GM21786 (cell line): ENCODE measurements around the gene FLOT2.
"Not testable (repeated sequence)": the region's sequence is repeated elsewhere in the genome, so short reads cannot be mapped to it uniquely, and the experiment has no call there.

Source experiments
- ATAC-seq: cut with Tn5 transposase; IDR thresholded peaks from one replicate; pipeline ENCODE4 v1.9.1; 2021; ENCODE audit not compliant: unreplicated experiment

The FLOT2 gene

GRCh38 chr17:28916302-28916934 is 18.9 kb upstream of the FLOT2 start:
- ATAC-seq, result no peak

DNA sequence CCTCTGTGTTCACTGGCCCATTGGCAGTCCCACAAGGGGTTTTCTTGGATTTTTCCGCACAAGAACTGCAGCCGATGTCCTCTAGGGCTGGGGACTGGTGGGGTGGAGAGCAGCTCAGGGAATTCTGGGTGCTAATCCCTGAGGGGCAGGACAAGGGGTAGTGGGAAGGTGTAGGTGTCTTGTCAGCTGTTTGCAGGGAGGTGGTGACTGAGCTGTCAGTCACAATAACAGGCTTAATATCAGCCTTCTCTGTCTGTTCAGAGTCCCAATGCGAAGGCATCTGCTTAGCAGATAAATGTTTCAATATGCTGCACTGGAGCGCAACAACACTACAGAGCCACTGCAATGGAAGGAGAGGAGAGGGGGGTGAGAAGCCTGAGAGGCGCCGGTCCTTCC is 15.4 kb upstream of the FLOT2 start:
- no peak for ATAC-seq

- no peak for ATAC-seq
Measured at GRCh38 chr17:28912281-28912937, 14.9 kb upstream of the FLOT2 start.

GRCh38 chr17:28911411-28912045 is 14.0 kb upstream of the FLOT2 start:
- ATAC-seq, result no peak

DNA sequence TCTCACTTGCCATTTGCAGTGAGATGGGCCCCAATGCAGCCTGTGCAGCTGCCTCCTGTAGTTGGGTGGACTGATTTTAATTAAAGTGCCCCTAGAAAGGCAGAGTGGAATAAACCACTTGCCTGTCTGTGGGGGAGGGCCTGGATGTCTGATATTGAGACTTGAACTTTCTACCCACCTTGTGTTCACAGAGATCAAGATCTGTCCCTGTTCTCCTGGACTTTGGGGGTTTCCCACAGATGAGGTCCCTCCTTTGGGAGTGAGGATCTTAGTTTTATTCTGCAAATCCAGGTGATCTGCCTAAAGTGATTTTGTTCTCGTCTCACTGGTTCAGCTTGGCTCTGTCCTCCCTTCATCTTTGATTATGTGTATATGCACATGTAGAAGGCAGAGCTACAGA is 13.0 kb upstream of the FLOT2 start:
- no peak for ATAC-seq

- no peak for ATAC-seq
Measured at GRCh38 chr17:28908640-28909167, 11.2 kb upstream of the FLOT2 start.

DNA sequence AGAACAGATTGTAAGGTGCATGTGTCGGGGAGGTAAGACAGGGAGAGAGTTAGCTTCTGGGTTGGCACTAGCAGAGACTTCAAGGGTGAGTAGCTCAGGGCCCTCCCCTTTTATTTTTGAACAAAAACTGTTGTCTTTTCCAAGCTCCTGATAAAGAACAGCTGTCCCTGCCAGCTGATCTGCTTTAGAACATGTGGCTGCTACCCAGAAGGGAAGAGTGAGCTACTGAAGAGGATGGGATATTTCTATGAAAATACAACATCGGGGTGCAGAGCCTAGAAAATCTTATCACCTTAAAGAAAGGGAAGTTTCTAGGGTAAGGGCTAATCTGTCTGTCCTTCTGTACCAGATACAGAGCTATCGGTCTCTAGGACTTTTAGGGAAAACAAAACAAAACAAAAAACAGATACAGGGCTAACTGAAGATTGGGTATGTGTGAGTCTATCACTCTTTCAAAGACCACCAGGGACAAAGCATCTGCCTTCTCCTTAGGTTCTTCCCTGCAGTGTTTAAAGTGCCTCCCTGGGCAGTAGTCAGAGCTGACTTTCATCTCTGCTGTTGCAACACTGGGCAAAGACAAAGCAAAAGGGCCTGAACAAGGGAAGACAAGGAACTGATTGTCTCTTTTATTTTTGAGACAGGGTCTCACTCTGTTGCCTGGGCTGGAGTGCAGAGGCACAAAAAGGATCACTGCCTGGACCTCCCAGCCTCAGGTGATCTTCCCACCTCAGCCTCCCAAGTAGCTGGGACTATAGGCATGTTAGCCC is 10.4 kb upstream of the FLOT2 start:
- no peak for ATAC-seq

DNA sequence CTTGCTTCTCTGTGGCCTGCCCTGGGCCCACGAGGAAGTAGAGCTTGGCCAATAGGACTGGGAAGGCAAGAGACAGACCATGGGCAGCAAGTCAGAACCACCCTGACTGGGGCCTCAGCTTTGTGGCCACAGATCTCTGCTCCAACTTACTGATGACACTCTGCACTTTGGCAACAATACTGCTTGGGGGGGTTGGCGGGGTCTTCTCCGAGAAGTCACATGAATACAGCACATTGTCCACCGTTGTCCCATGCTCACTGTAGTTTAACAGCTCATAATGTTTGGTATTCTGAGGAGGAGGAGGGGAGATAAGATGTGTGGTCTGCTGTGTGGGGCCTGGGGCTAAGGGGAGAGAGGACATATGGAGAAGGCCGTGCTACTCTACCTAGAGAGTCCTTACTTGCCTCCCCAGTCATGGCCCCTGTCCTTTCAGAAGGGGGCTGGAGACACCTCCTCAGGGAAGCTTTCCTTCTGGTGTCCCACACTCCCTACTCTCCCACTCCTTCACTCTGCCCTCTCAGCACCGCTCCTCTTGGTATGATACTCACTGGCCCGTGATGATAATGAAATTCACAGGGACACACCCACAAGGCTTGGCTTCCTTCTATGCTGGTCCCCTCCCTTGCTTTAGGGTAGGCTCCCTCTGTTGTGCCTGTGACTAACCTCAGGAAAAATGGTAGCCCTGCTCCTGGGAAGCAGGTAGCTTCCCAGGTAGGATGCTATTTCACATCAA is 9.3 kb upstream of the FLOT2 start:
- ATAC-seq, result no peak

- no peak for ATAC-seq
Measured at GRCh38 chr17:28906276-28906675, 8.7 kb upstream of the FLOT2 start.

GRCh38 chr17:28904800-28905199 is 7.3 kb upstream of the FLOT2 start:
- no peak for ATAC-seq

DNA sequence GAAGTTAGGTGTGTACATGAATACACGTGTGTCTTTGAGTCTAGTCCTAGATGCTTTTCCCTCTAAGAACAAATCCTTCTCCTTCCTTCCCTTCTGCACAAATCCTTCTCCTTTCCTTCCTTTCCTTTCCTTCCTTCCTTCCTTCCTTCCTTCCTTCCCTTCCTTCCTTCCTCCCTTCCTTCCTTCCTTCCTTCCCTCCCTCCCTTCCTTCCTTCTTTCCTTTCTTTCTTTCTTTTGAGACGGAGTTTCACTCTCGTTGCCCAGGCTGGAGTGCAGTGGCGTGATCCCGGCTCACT is 6.0 kb upstream of the FLOT2 start:
- ATAC-seq, result not testable (repeated sequence)

DNA sequence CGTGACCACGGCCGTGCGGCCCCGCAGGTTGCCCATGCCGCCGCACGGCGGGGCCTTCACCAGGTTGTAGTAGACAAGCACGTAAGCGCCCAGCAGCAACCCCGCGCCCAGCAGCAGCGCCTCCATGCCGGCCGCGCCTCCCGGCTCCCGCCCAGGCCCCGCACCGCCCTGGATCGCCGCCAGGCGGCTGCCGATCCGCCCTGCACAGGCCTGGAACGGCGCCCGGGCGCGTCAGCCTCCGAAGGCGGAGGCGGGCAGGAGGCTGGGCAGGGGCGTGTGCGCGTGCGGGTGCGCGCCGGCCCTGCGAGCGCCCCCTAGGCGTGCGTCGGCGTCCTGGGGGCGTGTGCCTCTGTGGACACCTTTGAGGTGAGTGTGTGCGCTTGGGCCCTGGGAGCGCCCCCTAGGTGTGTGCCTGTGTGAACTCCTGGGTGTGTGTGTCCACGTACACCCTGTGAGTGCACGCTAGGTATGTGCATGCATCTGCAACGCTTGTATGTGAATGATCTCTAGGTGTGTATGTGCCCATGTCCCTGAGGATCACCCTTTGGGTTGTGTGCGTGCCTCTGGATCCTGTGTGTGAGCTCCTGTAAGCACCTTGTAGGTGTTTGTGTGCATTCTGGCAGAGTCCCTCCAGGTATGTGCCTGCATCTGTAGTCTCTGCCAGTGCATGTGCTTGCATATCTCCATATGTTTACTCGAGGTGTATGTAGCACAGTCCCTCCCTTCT is 5.4 kb upstream of the FLOT2 start, which contains the start of gene DHRS13:
Gene DHRS13, minus strand, starts transcription at position 261 of the 727 bp plus-strand sequence. Its CDS starts 135 bp downstream, at position 126.
- peak; percentile 79 for ATAC-seq

- ATAC-seq, result peak; percentile 23
Measured at GRCh38 chr17:28901866-28902818, 4.6 kb upstream of the FLOT2 start.

DNA sequence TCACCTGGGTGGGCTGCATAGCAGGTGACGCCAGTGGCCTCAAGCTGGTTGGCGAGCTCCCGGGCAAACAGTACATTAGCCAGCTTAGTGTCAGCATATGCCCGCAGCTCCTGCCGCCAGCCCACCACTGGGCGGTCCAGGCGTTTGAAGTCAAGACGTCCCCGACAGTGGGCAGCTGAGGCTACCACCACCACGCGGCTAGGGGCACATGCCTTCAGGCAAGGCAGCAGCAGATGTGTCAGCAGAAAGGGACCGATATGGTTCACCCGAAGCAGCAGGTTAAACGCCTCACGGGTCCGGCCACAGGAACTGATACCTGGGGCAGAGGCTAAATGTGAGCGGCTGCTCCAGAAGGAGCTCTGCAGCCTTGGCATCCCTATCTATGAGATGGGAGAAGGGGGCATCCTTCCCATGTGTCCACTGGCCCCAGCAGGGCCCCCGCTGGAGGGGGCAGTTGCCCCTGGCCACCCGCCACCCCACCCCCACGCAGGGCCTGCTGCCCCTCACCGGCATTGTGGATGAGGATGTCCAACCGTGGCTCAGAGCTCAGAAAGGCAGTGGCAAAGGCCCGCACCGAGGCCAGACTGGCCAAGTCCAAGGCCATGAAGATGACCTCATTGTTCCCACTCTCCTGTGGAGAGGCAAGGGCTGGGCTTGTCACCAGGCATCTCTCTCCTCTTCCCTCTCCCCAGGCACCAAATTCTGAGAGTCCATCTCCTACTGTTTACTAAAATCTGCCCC is 3.6 kb upstream of the FLOT2 start:
- no peak for ATAC-seq

- no peak for ATAC-seq
Measured at GRCh38 chr17:28899212-28899815, 1.8 kb upstream of the FLOT2 start.

- no peak for ATAC-seq
Measured at GRCh38 chr17:28898527-28898955, 1.0 kb upstream of the FLOT2 start.

DNA sequence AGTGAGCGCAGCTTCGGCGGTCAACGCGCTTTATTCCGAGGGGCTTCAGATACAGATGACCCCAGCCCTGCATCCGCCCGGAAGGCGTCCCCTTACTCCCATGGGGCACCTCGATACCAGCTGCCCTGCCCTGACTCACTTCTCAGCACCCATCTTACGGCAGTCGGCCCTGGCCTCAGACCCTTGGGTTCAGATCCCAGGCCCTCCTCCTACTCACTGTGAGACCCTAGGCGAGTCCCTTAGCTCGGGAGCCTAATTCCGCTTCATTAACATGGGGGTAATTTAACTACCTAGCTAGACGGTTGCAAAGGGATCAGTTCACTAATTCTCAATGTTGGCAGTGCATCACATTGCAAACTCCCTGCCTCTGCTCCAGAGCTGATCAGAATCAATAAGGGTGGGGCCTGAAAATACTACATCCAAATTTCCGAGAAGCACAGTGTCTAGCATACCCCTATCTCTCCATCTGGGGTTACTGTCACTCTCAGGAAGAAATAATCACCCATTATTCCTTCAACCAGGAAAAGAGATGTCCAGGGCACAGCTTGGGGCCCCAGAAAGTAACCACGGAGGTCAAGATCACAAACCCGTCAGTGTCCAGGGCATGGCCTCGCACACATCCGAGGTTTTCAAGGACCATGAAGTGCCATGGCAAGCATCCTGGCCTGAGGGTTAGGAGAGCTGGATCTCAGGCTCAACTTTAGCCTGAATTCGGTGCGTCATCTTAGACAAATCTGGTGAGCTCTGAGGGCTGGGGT is 415 bp upstream of the FLOT2 start:
- ATAC-seq, result no peak
